Measurements from ENCODE around the gene WDFY4.

- TF ChIP-seq POLR2AphosphoS5 (IDR thresholded peaks at IDR 0.05; ENCODE audit: low read depth, low read length) (no peak), CTCF (IDR thresholded peaks at IDR 0.05) (no peak), SIN3A (IDR thresholded peaks at IDR 0.05; ENCODE audit: borderline replicate concordance, insufficient read depth, low read depth, low read length) (no peak), TCF7L2 (IDR thresholded peaks at IDR 0.05; ENCODE audit: low read depth, low read length) (no peak)
These were observed 1.2 kb upstream of the WDFY4 start for GRCh38 chr10:48683424-48683823.
